SK-N-SH treated with all-trans-retinoic acid at 6 μM for 48 hours (cell line): ENCODE measurements around the gene ATP5F1B.
A peak's percentile ranks its signal among the peaks of the same experiment; 100 is the strongest.

Experiments used
- ATAC-seq: fragments of 200-7000 bp; cut with Tn5 transposase; 3 replicates; pipeline ENCODE4 v1.9.1; 2020; ENCODE audit warnings: mild to moderate bottlenecking, moderate library complexity
- ARNTL ChIP-seq: fragments of 450-650 bp; formaldehyde crosslinking; IDR thresholded peaks from 2 replicates; pipeline ENCODE4 v1.5.0; 2020; ENCODE audit warnings: low read depth, mild to moderate bottlenecking, moderate library complexity, borderline replicate concordance
- BACH2 ChIP-seq: fragments of 250-450 bp; sonication (Bioruptor Pico); IDR thresholded peaks from 2 replicates; pipeline ENCODE4 v1.9.0; 2021; ENCODE audit warnings: mild to moderate bottlenecking, borderline replicate concordance
- CREB5 ChIP-seq: fragments of 250-450 bp; sonication (Bioruptor Pico); IDR thresholded peaks from 2 replicates; pipeline ENCODE4 v1.5.1; 2020; ENCODE audit warnings: low read depth, mild to moderate bottlenecking, moderate library complexity
- CSDC2 ChIP-seq: fragments of 250-450 bp; sonication (Bioruptor Pico); IDR thresholded peaks from 2 replicates; pipeline ENCODE4 v1.5.0; 2020; ENCODE audit warnings: mild to moderate bottlenecking, moderate library complexity
- CSRNP3 ChIP-seq: fragments of 250-450 bp; sonication (Bioruptor Pico); IDR thresholded peaks from 2 replicates; pipeline ENCODE4 v1.5.1; 2021; ENCODE audit warnings: mild to moderate bottlenecking, moderate library complexity
- GLIS3 ChIP-seq: fragments of 250-450 bp; sonication (Bioruptor Pico); IDR thresholded peaks from 2 replicates; pipeline ENCODE4 v1.5.0; 2020; ENCODE audit warnings: mild to moderate bottlenecking, moderate library complexity
- ISL1 ChIP-seq: fragments of 250-450 bp; sonication (Bioruptor Pico); IDR thresholded peaks from 2 replicates; pipeline ENCODE4 v2.1.2; 2022; ENCODE audit warnings: mild to moderate bottlenecking, moderate library complexity
- OSR1 ChIP-seq: fragments of 250-450 bp; sonication (Bioruptor Pico); IDR thresholded peaks from 2 replicates; pipeline ENCODE4 v1.8.0; 2022; ENCODE audit warnings: moderate library complexity, mild to moderate bottlenecking, inconsistent platforms
- PATZ1 ChIP-seq: fragments of 250-450 bp; sonication (Bioruptor Pico); IDR thresholded peaks from 2 replicates; pipeline ENCODE4 v1.8.0; 2020; ENCODE audit warnings: mild to moderate bottlenecking, moderate library complexity, borderline replicate concordance
- PPARA ChIP-seq: fragments of 250-450 bp; sonication (Bioruptor Pico); IDR thresholded peaks from 2 replicates; pipeline ENCODE4 v1.5.0; 2020; ENCODE audit warnings: mild to moderate bottlenecking, borderline replicate concordance
- RARB ChIP-seq: fragments of 250-450 bp; sonication (Bioruptor Pico); IDR thresholded peaks from 2 replicates; pipeline ENCODE4 v1.8.0; 2021; ENCODE audit warnings: mild to moderate bottlenecking, moderate library complexity
- SNAI2 ChIP-seq: fragments of 250-450 bp; sonication (Bioruptor Pico); IDR thresholded peaks from 2 replicates; pipeline ENCODE4 v1.5.0; 2020; ENCODE audit warnings: mild to moderate bottlenecking, moderate library complexity
- TOX ChIP-seq: fragments of 250-450 bp; sonication (Bioruptor Pico); IDR thresholded peaks from 2 replicates; pipeline ENCODE4 v1.8.0; 2021; ENCODE audit warnings: mild to moderate bottlenecking, moderate library complexity, borderline replicate concordance
- TSHZ2 ChIP-seq: fragments of 250-450 bp; sonication (Bioruptor Pico); IDR thresholded peaks from 2 replicates; pipeline ENCODE4 v1.5.0; 2020; ENCODE audit warnings: mild to moderate bottlenecking, moderate library complexity
- ZC3H10 ChIP-seq: fragments of 250-450 bp; sonication (Bioruptor Pico); IDR thresholded peaks from 2 replicates; pipeline ENCODE4 v1.5.1; 2021; ENCODE audit warnings: mild to moderate bottlenecking, moderate library complexity
- ZNF565 ChIP-seq: fragments of 450-650 bp; formaldehyde crosslinking; conservative IDR thresholded peaks from 2 replicates; pipeline ENCODE4 v1.5.0; 2020; ENCODE audit warnings: low read depth, mild to moderate bottlenecking, moderate library complexity
- ZNF70 ChIP-seq: fragments of 450-650 bp; formaldehyde crosslinking; IDR thresholded peaks from 2 replicates; pipeline ENCODE4 v1.5.0; 2020; ENCODE audit warnings: mild to moderate bottlenecking, moderate library complexity
- ZNF8 ChIP-seq: fragments of 450-650 bp; formaldehyde crosslinking; IDR thresholded peaks from 2 replicates; pipeline ENCODE4 v1.5.0; 2020; ENCODE audit warnings: mild to moderate bottlenecking, moderate library complexity

The ATP5F1B gene

GRCh38 chr12:56596815-56597214 is 49.0 kb downstream of the ATP5F1B start:
- ATAC-seq: no peak
- TF ChIP-seq ISL1 (no peak), TOX (CRISPR knock-in tag) (no peak), PATZ1 (CRISPR knock-in tag) (no peak), ARNTL (CRISPR knock-in tag) (no peak), ZNF565 (no peak), CSDC2 (CRISPR knock-in tag) (no peak), SNAI2 (CRISPR knock-in tag) (no peak), ZNF8 (CRISPR knock-in tag) (no peak), RARB (CRISPR knock-in tag) (no peak)
- TF ChIP-seq, all 23 proteins: peak for 0

GRCh38 chr12:56593909-56594621 is 51.7 kb downstream of the ATP5F1B start:
- TF ChIP-seq TSHZ2 (CRISPR knock-in tag) (peak; percentile 25; the same call in 1 of the 2 replicates), CSDC2 (CRISPR knock-in tag) (no peak)
- peak; percentile 82 for ATAC-seq

- ATAC-seq: peak; percentile 22
Measured at GRCh38 chr12:56591961-56592360, 53.8 kb downstream of the ATP5F1B start.

GRCh38 chr12:56591126-56591525 is 54.7 kb downstream of the ATP5F1B start:
- no peak for TF ChIP-seq ZNF565
- no peak for TF ChIP-seq ZC3H10 (CRISPR knock-in tag)
- TF ChIP-seq PPARA: no peak
- no peak for TF ChIP-seq PATZ1 (CRISPR knock-in tag)
- no peak for ATAC-seq

More at GRCh38 chr12:56591961-56592360, 53.8 kb downstream of the ATP5F1B start:
- TF ChIP-seq GLIS3 (CRISPR knock-in tag): no peak

- ATAC-seq: peak; percentile 37
- TF ChIP-seq CREB5 (CRISPR knock-in tag): no peak
- no peak for TF ChIP-seq BACH2 (CRISPR knock-in tag)
- no peak for TF ChIP-seq CSRNP3 (CRISPR knock-in tag)
- no peak for TF ChIP-seq OSR1 (CRISPR knock-in tag)
- TF ChIP-seq GLIS3 (CRISPR knock-in tag): no peak
- no peak for TF ChIP-seq CSDC2 (CRISPR knock-in tag)
- no peak for TF ChIP-seq PATZ1 (CRISPR knock-in tag)
- no peak for TF ChIP-seq ZNF70 (CRISPR knock-in tag)
- TF ChIP-seq, all 23 proteins: peak for 0
Measured at GRCh38 chr12:56590237-56590830, 55.5 kb downstream of the ATP5F1B start.
